ENCODE results near the gene JMY. TPM values are rescaled to one million over a fixed set of nuclear protein-coding genes. Genes with fewer than 3 reads are reported as not detected.

JMY gene
- total and polyA plus RNA-seq, 7 experiments from 2014 or later, result 6.5 to 47.0 (median 23.3) TPM

DNA sequence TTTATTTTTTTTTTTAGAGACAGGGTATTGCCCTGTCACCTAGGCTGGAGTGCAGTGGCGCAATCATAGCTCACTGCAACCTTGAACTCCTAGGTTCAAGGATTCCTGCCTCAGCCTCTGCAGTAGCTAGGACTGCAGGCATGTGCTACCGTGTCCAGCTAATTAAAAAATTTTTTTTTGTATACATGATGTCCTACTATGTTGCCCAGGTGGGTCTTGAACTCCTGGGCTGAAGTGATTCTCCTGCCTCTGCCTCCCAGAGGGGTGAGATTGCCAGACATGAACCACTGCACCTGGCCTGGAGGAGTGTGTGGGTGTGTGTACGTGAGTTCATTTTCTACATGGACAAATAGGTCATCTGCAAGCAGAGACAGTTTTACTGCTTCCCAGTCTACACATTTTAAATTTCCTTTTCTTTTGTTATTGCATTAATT lies 33.8 kb downstream of the JMY start:
- no peak overlapping the region for H3K4me3 Mint-ChIP-seq
- H3K27ac Mint-ChIP-seq, result peak overlapping the region in 1 of 9 donors; percentile 19
- no peaks in the 10 kb centered on the region for H3K27me3 Mint-ChIP-seq
- Histone ChIP-seq H3K27ac (ENCODE audit: low read depth, low read length) (no peak overlapping the region), H3K36me3 (ENCODE audit: control insufficient read depth in 2 of 3, insufficient read depth in 3 of 3, low read length in 3 of 3) (no peaks in the 10 kb centered on the region), H3K4me1 (ENCODE audit: control insufficient read depth in 2 of 2, insufficient read depth in 2 of 2, low read length in 2 of 2) (peaks cover 0 to 5% of the 10 kb centered on the region in 2 donors), H3K27me3 (ENCODE audit: control insufficient read depth in 2 of 2, insufficient read depth in 2 of 2, low read length in 2 of 2) (no peaks in the 10 kb centered on the region), H3K9me3 (ENCODE audit: control insufficient read depth in 2 of 3, low read length in 3 of 3) (no peaks in the 10 kb centered on the region), H3K4me3 (ENCODE audit: low read length) (no peak overlapping the region)
- H3K36me3 Mint-ChIP-seq, result peaks cover 0 to 42% (median 23%) of the 10 kb centered on the region in 5 donors
- H3K4me1 Mint-ChIP-seq, result peaks cover 0 to 85% (median 58%) of the 10 kb centered on the region in 7 donors
- CTCF ChIA-PET, result no interaction called here
- no peak for ATAC-seq
- DNase-seq, result no peak
- H3K9me3 Mint-ChIP-seq, result peaks cover 0 to 6% (median 0%) of the 10 kb centered on the region in 11 donors
- POLR2A ChIA-PET, result interaction anchor here (1.0 kb wide), 1 partner anchor 34 kb away, joined by 3 read pairs; the partner anchor contains the start of gene JMY
- intact Hi-C loops (cut with micrococcal nuclease), result no loop called here

DNA sequence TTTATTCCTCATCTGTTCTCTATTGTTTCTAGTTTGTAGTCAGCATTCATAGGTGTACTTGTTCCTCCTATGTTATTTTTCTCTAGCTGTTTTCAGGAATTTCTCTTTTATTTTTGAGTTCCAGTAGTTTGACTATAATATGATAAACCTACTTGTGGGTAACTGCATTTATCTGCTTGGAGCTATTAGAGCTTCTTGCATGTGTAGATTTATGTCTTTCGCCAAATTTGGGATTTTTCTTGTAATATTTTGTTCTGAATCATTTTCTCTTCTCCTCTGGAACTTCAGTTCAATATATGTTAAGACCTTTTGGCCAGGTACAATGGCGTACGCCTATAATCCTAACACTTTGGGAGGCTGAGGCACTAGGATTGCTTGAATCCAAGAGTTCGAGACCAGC lies 37.4 kb downstream of the JMY start:
- Mint-ChIP-seq H3K9me3 (peaks cover 0 to 6% (median 0%) of the 10 kb centered on the region in 11 donors), H3K36me3 (peaks cover 0 to 43% (median 28%) of the 10 kb centered on the region in 5 donors), H3K27me3 (no peaks in the 10 kb centered on the region), H3K27ac (no peak overlapping the region), H3K4me3 (peak overlapping the region in 2 of 10 donors; percentile 6 to 16), H3K4me1 (peaks cover 2 to 73% (median 52%) of the 10 kb centered on the region in 7 donors)
- peaks cover 0 to 9% (median 0%) of the 10 kb centered on the region in 3 experiments for H3K36me3 ChIP-seq (ENCODE audit: control insufficient read depth in 2 of 3, insufficient read depth in 3 of 3, low read length in 3 of 3)
- H3K27me3 ChIP-seq (ENCODE audit: control insufficient read depth in 2 of 2, insufficient read depth in 2 of 2, low read length in 2 of 2), result no peaks in the 10 kb centered on the region
- DNase-seq (no peak), ATAC-seq (no peak)
- no peak overlapping the region for H3K27ac ChIP-seq (ENCODE audit: low read depth, low read length)
- H3K9me3 ChIP-seq (ENCODE audit: control insufficient read depth in 2 of 3, low read length in 3 of 3), result no peaks in the 10 kb centered on the region
- intact Hi-C loops (cut with micrococcal nuclease), result no loop called here
- POLR2A ChIA-PET, result no interaction called here
- no peak overlapping the region for H3K4me3 ChIP-seq (ENCODE audit: low read length)
- H3K4me1 ChIP-seq (ENCODE audit: control insufficient read depth in 2 of 2, insufficient read depth in 2 of 2, low read length in 2 of 2), result peaks cover 4 to 5% of the 10 kb centered on the region in 2 donors
- CTCF ChIA-PET, result no interaction called here

DNA sequence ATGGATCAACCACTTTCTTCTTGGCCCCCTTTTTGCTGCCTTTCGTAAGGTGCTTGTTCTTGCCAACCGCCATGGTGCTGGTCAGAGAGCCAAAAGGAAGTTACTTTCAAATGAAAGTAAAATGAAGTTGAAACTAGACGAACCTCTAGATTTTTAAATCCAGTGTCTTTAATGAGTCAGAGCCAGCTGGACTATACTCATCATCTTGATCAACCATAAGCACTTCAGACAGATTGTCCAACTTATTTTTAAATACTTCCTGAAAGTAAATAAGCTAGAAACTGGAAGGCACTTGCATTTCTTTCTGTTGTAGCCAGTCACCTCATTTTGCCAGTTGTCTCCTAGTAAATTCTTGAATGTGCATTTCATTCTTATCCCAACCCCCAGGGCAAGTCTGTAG lies 48.9 kb downstream of the JMY start:
- Histone ChIP-seq H3K4me3 (ENCODE audit: low read length) (no peak overlapping the region), H3K36me3 (ENCODE audit: control insufficient read depth in 2 of 3, insufficient read depth in 3 of 3, low read length in 3 of 3) (peaks cover 0 to 25% (median 7%) of the 10 kb centered on the region in 3 experiments), H3K9me3 (ENCODE audit: control insufficient read depth in 2 of 3, low read length in 3 of 3) (no peaks in the 10 kb centered on the region), H3K27me3 (ENCODE audit: control insufficient read depth in 2 of 2, insufficient read depth in 2 of 2, low read length in 2 of 2) (no peaks in the 10 kb centered on the region), H3K27ac (ENCODE audit: low read depth, low read length) (no peak overlapping the region), H3K4me1 (ENCODE audit: control insufficient read depth in 2 of 2, insufficient read depth in 2 of 2, low read length in 2 of 2) (no peaks in the 10 kb centered on the region)
- Mint-ChIP-seq H3K9me3 (no peaks in the 10 kb centered on the region), H3K27ac (no peak overlapping the region), H3K36me3 (peaks cover 9 to 60% (median 32%) of the 10 kb centered on the region in 5 donors), H3K4me3 (no peak overlapping the region), H3K4me1 (peaks cover 0 to 30% (median 21%) of the 10 kb centered on the region in 7 donors), H3K27me3 (no peaks in the 10 kb centered on the region)
- POLR2A ChIA-PET, result no interaction called here
- CTCF ChIA-PET, result interaction anchor here (0.6 kb wide), 1 partner anchor 918 kb away, joined by 3 read pairs; no protein-coding TSS in a partner anchor
- DNase-seq (no peak), ATAC-seq (no peak)
- intact Hi-C loops (cut with micrococcal nuclease), result no loop called here

GRCh38 chr5:79285285-79285684 lies 49.4 kb downstream of the JMY start:
- H3K4me1 Mint-ChIP-seq, result peaks cover 0 to 30% (median 21%) of the 10 kb centered on the region in 7 donors
- H3K4me3 ChIP-seq (ENCODE audit: low read length), result no peak overlapping the region
- H3K4me1 ChIP-seq (ENCODE audit: control insufficient read depth in 2 of 2, insufficient read depth in 2 of 2, low read length in 2 of 2), result no peaks in the 10 kb centered on the region
- H3K9me3 ChIP-seq (ENCODE audit: control insufficient read depth in 2 of 3, low read length in 3 of 3), result no peaks in the 10 kb centered on the region
- ChIA-PET CTCF (no interaction called here), POLR2A (no interaction called here)
- peak overlapping the region in 1 of 9 donors; percentile 5 for H3K27ac Mint-ChIP-seq
- intact Hi-C loops (cut with micrococcal nuclease), result no loop called here
- H3K36me3 ChIP-seq (ENCODE audit: control insufficient read depth in 2 of 3, insufficient read depth in 3 of 3, low read length in 3 of 3), result peaks cover 0 to 20% (median 9%) of the 10 kb centered on the region in 3 experiments
- H3K4me3 Mint-ChIP-seq, result no peak overlapping the region
- H3K27me3 Mint-ChIP-seq, result no peaks in the 10 kb centered on the region
- no peak for ATAC-seq
- peaks cover 9 to 57% (median 30%) of the 10 kb centered on the region in 5 donors for H3K36me3 Mint-ChIP-seq
- no peaks in the 10 kb centered on the region for H3K27me3 ChIP-seq (ENCODE audit: control insufficient read depth in 2 of 2, insufficient read depth in 2 of 2, low read length in 2 of 2)
- DNase-seq, result no peak
- no peaks in the 10 kb centered on the region for H3K9me3 Mint-ChIP-seq
- no peak overlapping the region for H3K27ac ChIP-seq (ENCODE audit: low read depth, low read length)

DNA sequence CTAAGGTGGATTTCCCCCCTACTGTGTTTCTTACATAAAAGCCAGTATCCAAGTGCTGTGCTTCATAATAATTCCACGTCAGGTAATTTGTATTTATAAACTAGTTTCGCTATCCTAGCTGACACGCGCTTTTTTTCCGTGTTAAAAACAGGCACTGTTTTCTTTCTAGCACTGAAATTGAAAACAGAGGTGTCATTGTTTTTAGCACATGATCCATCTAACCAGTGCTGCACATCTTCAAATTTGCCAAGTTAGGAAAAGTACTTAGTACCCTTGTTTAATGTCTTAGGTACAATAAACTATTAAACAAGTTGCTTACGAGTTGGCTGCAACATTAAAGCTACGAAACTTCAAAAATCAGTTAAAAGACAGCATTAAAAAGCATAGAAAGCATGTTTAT lies 49.9 kb downstream of the JMY start:
- no peaks in the 10 kb centered on the region for H3K4me1 ChIP-seq (ENCODE audit: control insufficient read depth in 2 of 2, insufficient read depth in 2 of 2, low read length in 2 of 2)
- CTCF ChIA-PET, result no interaction called here

DNA sequence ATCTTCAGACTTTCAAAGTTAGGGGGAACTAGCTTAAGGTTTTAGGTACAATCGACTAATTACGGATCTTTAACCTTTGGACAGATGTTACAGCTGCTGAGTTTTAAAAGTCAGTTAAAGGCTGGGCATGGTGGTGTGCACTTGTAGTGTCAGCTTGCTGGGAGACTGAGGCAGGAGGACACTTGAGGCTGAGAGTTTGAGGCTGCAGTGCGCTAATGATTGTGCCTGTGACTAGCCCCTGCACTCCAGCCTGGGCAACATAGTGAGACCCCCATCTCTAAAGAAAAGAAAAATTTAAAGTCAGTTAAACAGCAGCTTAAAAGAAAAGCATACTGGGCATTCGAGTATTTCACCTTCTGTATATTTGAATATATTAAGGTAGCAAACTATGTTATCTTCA lies 51.4 kb downstream of the JMY start:
- POLR2A ChIA-PET, result no interaction called here
- no peaks in the 10 kb centered on the region for H3K27me3 Mint-ChIP-seq
- no peak overlapping the region for H3K27ac Mint-ChIP-seq
- peak overlapping the region in 1 of 10 donors; percentile 2 for H3K4me3 Mint-ChIP-seq
- intact Hi-C loops (cut with micrococcal nuclease), result no loop called here
- no peaks in the 10 kb centered on the region for H3K9me3 Mint-ChIP-seq
- Histone ChIP-seq H3K4me3 (ENCODE audit: low read length) (no peak overlapping the region), H3K9me3 (ENCODE audit: control insufficient read depth in 2 of 3, low read length in 3 of 3) (no peaks in the 10 kb centered on the region), H3K36me3 (ENCODE audit: control insufficient read depth in 2 of 3, insufficient read depth in 3 of 3, low read length in 3 of 3) (peaks cover 5 to 26% (median 9%) of the 10 kb centered on the region in 3 experiments), H3K4me1 (ENCODE audit: control insufficient read depth in 2 of 2, insufficient read depth in 2 of 2, low read length in 2 of 2) (no peaks in the 10 kb centered on the region), H3K27ac (ENCODE audit: low read depth, low read length) (no peak overlapping the region), H3K27me3 (ENCODE audit: control insufficient read depth in 2 of 2, insufficient read depth in 2 of 2, low read length in 2 of 2) (no peaks in the 10 kb centered on the region)
- H3K36me3 Mint-ChIP-seq, result peaks cover 3 to 55% (median 29%) of the 10 kb centered on the region in 5 donors
- DNase-seq (no peak), ATAC-seq (no peak)
- CTCF ChIA-PET, result no interaction called here
- H3K4me1 Mint-ChIP-seq, result peaks cover 0 to 26% (median 21%) of the 10 kb centered on the region in 7 donors

More for the DNA sequence above, 49.9 kb downstream of the JMY start:
- no peak overlapping the region for H3K4me3 ChIP-seq (ENCODE audit: low read length)
- H3K36me3 ChIP-seq (ENCODE audit: control insufficient read depth in 2 of 3, insufficient read depth in 3 of 3, low read length in 3 of 3), result peaks cover 0 to 18% (median 9%) of the 10 kb centered on the region in 3 experiments
- Mint-ChIP-seq H3K4me1 (peaks cover 0 to 30% (median 21%) of the 10 kb centered on the region in 7 donors), H3K36me3 (peaks cover 9 to 53% (median 30%) of the 10 kb centered on the region in 5 donors), H3K27me3 (no peaks in the 10 kb centered on the region), H3K9me3 (no peaks in the 10 kb centered on the region), H3K27ac (no peak overlapping the region), H3K4me3 (no peak overlapping the region)
- no peak overlapping the region for H3K27ac ChIP-seq (ENCODE audit: low read depth, low read length)
- POLR2A ChIA-PET, result no interaction called here
- DNase-seq, result no peak
- H3K9me3 ChIP-seq (ENCODE audit: control insufficient read depth in 2 of 3, low read length in 3 of 3), result no peaks in the 10 kb centered on the region
- no peak for ATAC-seq
- intact Hi-C loops (cut with micrococcal nuclease), result no loop called here
- no peaks in the 10 kb centered on the region for H3K27me3 ChIP-seq (ENCODE audit: control insufficient read depth in 2 of 2, insufficient read depth in 2 of 2, low read length in 2 of 2)

GRCh38 chr5:79287907-79288306 lies 52.0 kb downstream of the JMY start:
- no peak overlapping the region for H3K27ac Mint-ChIP-seq
- H3K4me3 Mint-ChIP-seq, result no peak overlapping the region

More at GRCh38 chr5:79287907-79288306, 52.0 kb downstream of the JMY start:
- no peaks in the 10 kb centered on the region for H3K9me3 Mint-ChIP-seq
- peaks cover 3 to 51% (median 25%) of the 10 kb centered on the region in 5 donors for H3K36me3 Mint-ChIP-seq
- intact Hi-C loops (cut with micrococcal nuclease), result no loop called here
- H3K4me3 ChIP-seq (ENCODE audit: low read length), result no peak overlapping the region
- no peaks in the 10 kb centered on the region for H3K27me3 ChIP-seq (ENCODE audit: control insufficient read depth in 2 of 2, insufficient read depth in 2 of 2, low read length in 2 of 2)
- H3K27me3 Mint-ChIP-seq, result no peaks in the 10 kb centered on the region
- H3K27ac ChIP-seq (ENCODE audit: low read depth, low read length), result no peak overlapping the region
- DNase-seq, result no peak
- H3K4me1 Mint-ChIP-seq, result peaks cover 0 to 23% (median 18%) of the 10 kb centered on the region in 7 donors
- ChIA-PET POLR2A (no interaction called here), CTCF (no interaction called here)
- H3K9me3 ChIP-seq (ENCODE audit: control insufficient read depth in 2 of 3, low read length in 3 of 3), result no peaks in the 10 kb centered on the region
- ATAC-seq, result no peak
- peaks cover 5 to 28% (median 9%) of the 10 kb centered on the region in 3 experiments for H3K36me3 ChIP-seq (ENCODE audit: control insufficient read depth in 2 of 3, insufficient read depth in 3 of 3, low read length in 3 of 3)
- no peaks in the 10 kb centered on the region for H3K4me1 ChIP-seq (ENCODE audit: control insufficient read depth in 2 of 2, insufficient read depth in 2 of 2, low read length in 2 of 2)

Measured in naive thymus-derived CD4-positive, alpha-beta T cell (primary cell).